Progenitor cell of endocrine pancreas (in vitro differentiated cells): ENCODE results near the gene LLGL2. TPM values are rescaled to one million over a fixed set of nuclear protein-coding genes. Genes with fewer than 3 reads are reported as not detected.

Experiments used
- DNase-seq: peaks from one replicate; pipeline ENCODE4 v3.0.0; 2021; ENCODE audit warnings: low spot score; ENCODE audit not compliant: unreplicated experiment
- H3K27ac Mint-ChIP-seq: 2 replicates; pipeline ENCODE4 v1.8.0; 2021; ENCODE audit warnings: mild to moderate bottlenecking, moderate library complexity, mixed read lengths
- H3K27me3 Mint-ChIP-seq: 2 replicates; pipeline ENCODE4 v1.8.0; 2021; ENCODE audit warnings: mixed read lengths
- H3K36me3 Mint-ChIP-seq: 2 replicates; pipeline ENCODE4 v1.8.0; 2022; ENCODE audit warnings: mixed read lengths; ENCODE audit not compliant: insufficient read depth
- H3K4me1 Mint-ChIP-seq: 2 replicates; pipeline ENCODE4 v1.8.0; 2021; ENCODE audit warnings: low read depth, mixed read lengths
- H3K4me3 Mint-ChIP-seq: 2 replicates; pipeline ENCODE4 v1.8.0; 2021; ENCODE audit warnings: low read depth, mild to moderate bottlenecking, moderate library complexity, mixed read lengths
- H3K9me3 Mint-ChIP-seq: 2 replicates; pipeline ENCODE4 v1.8.0; 2021; ENCODE audit warnings: low read depth, mixed read lengths
- CTCF ChIP-seq: fragments of 200-600 bp; sonication (generic); IDR thresholded peaks from one replicate; pipeline ENCODE4 v1.5.0; 2021; ENCODE audit warnings: antibody characterized with exemption, mild to moderate bottlenecking; ENCODE audit not compliant: unreplicated experiment
- total RNA-seq: library from RNA; stranded (reverse); gene quantifications from 2 replicates; pipeline ENCODE4 v1.2.1, GENCODE V29; 2021

Gene LLGL2
- total RNA-seq, 1 donor from 2014 or later, result 235 TPM

- TF ChIP-seq CTCF, result no peak
- H3K9me3 Mint-ChIP-seq, result no peaks in the 10 kb centered on the region
- no peaks in the 10 kb centered on the region for H3K27me3 Mint-ChIP-seq
- no peak overlapping the region for H3K4me3 Mint-ChIP-seq
- no peak for DNase-seq
- H3K27ac Mint-ChIP-seq, result no peak overlapping the region
- H3K36me3 Mint-ChIP-seq, result peaks cover 8% of the 10 kb centered on the region
- H3K4me1 Mint-ChIP-seq, result peaks cover 4% of the 10 kb centered on the region
These were observed 47.0 kb upstream of the LLGL2 start for GRCh38 chr17:75478508-75478907.

GRCh38 chr17:75480281-75480680 is 45.2 kb upstream of the LLGL2 start:
- H3K4me3 Mint-ChIP-seq, result no peak overlapping the region
- peaks cover 4% of the 10 kb centered on the region for H3K4me1 Mint-ChIP-seq
- no peak for DNase-seq
- TF ChIP-seq CTCF, result no peak
- H3K9me3 Mint-ChIP-seq, result no peaks in the 10 kb centered on the region
- peaks cover 6% of the 10 kb centered on the region for H3K36me3 Mint-ChIP-seq
- no peak overlapping the region for H3K27ac Mint-ChIP-seq
- no peaks in the 10 kb centered on the region for H3K27me3 Mint-ChIP-seq

- no peak for DNase-seq
- no peak overlapping the region for H3K27ac Mint-ChIP-seq
- H3K27me3 Mint-ChIP-seq, result no peaks in the 10 kb centered on the region
- no peak for TF ChIP-seq CTCF
- peaks cover 6% of the 10 kb centered on the region for H3K36me3 Mint-ChIP-seq
- H3K4me3 Mint-ChIP-seq, result no peak overlapping the region
- H3K9me3 Mint-ChIP-seq, result no peaks in the 10 kb centered on the region
- H3K4me1 Mint-ChIP-seq, result peaks cover 4% of the 10 kb centered on the region
These were observed 44.1 kb upstream of the LLGL2 start for GRCh38 chr17:75481194-75482068.

GRCh38 chr17:75482098-75482942 is 43.2 kb upstream of the LLGL2 start:
- no peak for DNase-seq
- H3K27ac Mint-ChIP-seq, result no peak overlapping the region
- TF ChIP-seq CTCF, result no peak
- no peaks in the 10 kb centered on the region for H3K27me3 Mint-ChIP-seq
- peaks cover 6% of the 10 kb centered on the region for H3K36me3 Mint-ChIP-seq
- H3K4me3 Mint-ChIP-seq, result no peak overlapping the region
- H3K4me1 Mint-ChIP-seq, result peaks cover 4% of the 10 kb centered on the region
- H3K9me3 Mint-ChIP-seq, result no peaks in the 10 kb centered on the region

- Mint-ChIP-seq H3K27ac (no peak overlapping the region), H3K9me3 (no peaks in the 10 kb centered on the region), H3K4me3 (no peak overlapping the region), H3K4me1 (no peaks in the 10 kb centered on the region), H3K27me3 (no peaks in the 10 kb centered on the region), H3K36me3 (peaks cover 6% of the 10 kb centered on the region)
- no peak for TF ChIP-seq CTCF
- no peak for DNase-seq
These were observed 39.8 kb upstream of the LLGL2 start for GRCh38 chr17:75485688-75486087.
